HG03378 (cell line): Measurements from ENCODE around the gene MMP21.
A peak's percentile ranks its signal among the peaks of the same experiment; 100 is the strongest.

Experiments used
- ATAC-seq: cut with Tn5 transposase; IDR thresholded peaks from one replicate; pipeline ENCODE4 v1.9.1; 2021; ENCODE audit warnings: mild to moderate bottlenecking, moderate library complexity; ENCODE audit not compliant: unreplicated experiment

Gene MMP21

GRCh38 chr10:125795128-125795527, 19.5 kb upstream of the MMP21 start:
- ATAC-seq = no peak

- no peak for ATAC-seq
These were observed 17.0 kb upstream of the MMP21 start for GRCh38 chr10:125792342-125793300.

- no peak for ATAC-seq
These were observed 12.8 kb upstream of the MMP21 start for GRCh38 chr10:125788156-125789034.

GRCh38 chr10:125785791-125786190, 10.2 kb upstream of the MMP21 start:
- ATAC-seq = no peak

- ATAC-seq = peak; percentile 84
These were observed 8.3 kb upstream of the MMP21 start for GRCh38 chr10:125783957-125784356.

GRCh38 chr10:125783408-125783807, 7.8 kb upstream of the MMP21 start:
- ATAC-seq = no peak

GRCh38 chr10:125782616-125783015, 7.0 kb upstream of the MMP21 start:
- no peak for ATAC-seq

- no peak for ATAC-seq
These were observed 6.4 kb upstream of the MMP21 start for GRCh38 chr10:125782054-125782453.

- ATAC-seq = no peak
These were observed 5.8 kb upstream of the MMP21 start for GRCh38 chr10:125781374-125781773.

- no peak for ATAC-seq
These were observed 4.0 kb upstream of the MMP21 start for GRCh38 chr10:125779403-125780327.

- ATAC-seq = no peak
These were observed 2.9 kb upstream of the MMP21 start for GRCh38 chr10:125778556-125778955.

GRCh38 chr10:125777806-125778205, 2.2 kb upstream of the MMP21 start:
- ATAC-seq = no peak

GRCh38 chr10:125774581-125775191, 935 bp downstream of the MMP21 start:
- no peak for ATAC-seq

GRCh38 chr10:125773687-125774543, 1.7 kb downstream of the MMP21 start:
- ATAC-seq = no peak

- ATAC-seq = no peak
These were observed 2.8 kb downstream of the MMP21 start for GRCh38 chr10:125772864-125773180.

- no peak for ATAC-seq
These were observed 3.3 kb downstream of the MMP21 start for GRCh38 chr10:125772112-125772863.

GRCh38 chr10:125770844-125771243, 4.8 kb downstream of the MMP21 start:
- no peak for ATAC-seq

GRCh38 chr10:125769175-125769574, 6.4 kb downstream of the MMP21 start:
- no peak for ATAC-seq
